HL-60 (cell line): Measurements from ENCODE around the gene HSPA12A.

Experiments used
- DNase-seq, 2 experiments: peaks; one replicate each; pipeline ENCODE4 v3.0.0-alpha.2; 2010 to 2020; ENCODE audit warnings: low read depth in 1 of 2, low spot score in 1 of 2
- H3K27ac ChIP-seq: fragments of 250-450 bp; sonication (Bioruptor Pico); replicated peaks from 2 replicates; pipeline ENCODE4 v1.5.1; 2020; ENCODE audit warnings: mild to moderate bottlenecking, moderate library complexity
- H3K27me3 ChIP-seq: fragments of 250-450 bp; sonication (Bioruptor Pico); 2 replicates; pipeline ENCODE4 v1.5.1; 2021; ENCODE audit warnings: mild to moderate bottlenecking, moderate library complexity; ENCODE audit not compliant: insufficient read depth, poor library complexity, severe bottlenecking
- H3K4me3 ChIP-seq: replicated peaks from 2 replicates; pipeline ENCODE4 v1.5.1; 2011; ENCODE audit warnings: mild to moderate bottlenecking, control low read depth, low read length; ENCODE audit not compliant: insufficient read depth
- GABPA ChIP-seq: IDR thresholded peaks from 2 replicates; pipeline ENCODE4 v1.6.1; 2012; ENCODE audit warnings: low read depth
- POLR2AphosphoS5 ChIP-seq: IDR thresholded peaks from 2 replicates; pipeline ENCODE4 v1.6.1; 2012; ENCODE audit warnings: low read depth
- SPI1 ChIP-seq: IDR thresholded peaks from 2 replicates; pipeline ENCODE4 v1.6.1; 2012; ENCODE audit warnings: low read depth, mild to moderate bottlenecking, borderline replicate concordance
- TF ChIP-seq, protein P1 (sequence below): IDR thresholded peaks from 2 replicates; pipeline ENCODE4 v1.6.1; 2012; ENCODE audit warnings: low read depth; ENCODE audit not compliant: insufficient replicate concordance
- TF ChIP-seq, protein P2 (sequence below): IDR thresholded peaks from one replicate; pipeline ENCODE4 v1.5.1; 2011; ENCODE audit warnings: low read length, control low read depth, inconsistent platforms; ENCODE audit not compliant: insufficient read depth

The HSPA12A gene

DNA sequence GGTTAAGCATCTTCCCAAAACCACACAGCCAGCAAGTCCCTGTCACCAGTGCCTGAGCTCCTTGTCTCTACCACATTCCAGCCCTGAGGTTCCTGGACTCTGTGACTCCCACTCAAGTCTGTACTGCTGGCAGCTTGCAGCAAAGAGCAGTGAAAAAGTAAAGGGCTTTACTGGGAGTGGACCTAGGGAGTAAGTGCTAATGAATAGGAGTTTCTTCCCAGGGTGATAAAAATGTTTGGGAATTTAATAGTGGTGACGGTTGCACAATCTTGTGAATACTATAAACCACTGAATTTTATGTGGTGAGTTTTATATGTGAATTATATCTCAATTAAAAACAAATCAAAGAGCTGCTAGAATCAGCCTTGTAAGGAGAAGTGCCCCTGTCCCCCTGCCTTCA is 22.6 kb downstream of the HSPA12A start:
- TF ChIP-seq, protein P1, sequence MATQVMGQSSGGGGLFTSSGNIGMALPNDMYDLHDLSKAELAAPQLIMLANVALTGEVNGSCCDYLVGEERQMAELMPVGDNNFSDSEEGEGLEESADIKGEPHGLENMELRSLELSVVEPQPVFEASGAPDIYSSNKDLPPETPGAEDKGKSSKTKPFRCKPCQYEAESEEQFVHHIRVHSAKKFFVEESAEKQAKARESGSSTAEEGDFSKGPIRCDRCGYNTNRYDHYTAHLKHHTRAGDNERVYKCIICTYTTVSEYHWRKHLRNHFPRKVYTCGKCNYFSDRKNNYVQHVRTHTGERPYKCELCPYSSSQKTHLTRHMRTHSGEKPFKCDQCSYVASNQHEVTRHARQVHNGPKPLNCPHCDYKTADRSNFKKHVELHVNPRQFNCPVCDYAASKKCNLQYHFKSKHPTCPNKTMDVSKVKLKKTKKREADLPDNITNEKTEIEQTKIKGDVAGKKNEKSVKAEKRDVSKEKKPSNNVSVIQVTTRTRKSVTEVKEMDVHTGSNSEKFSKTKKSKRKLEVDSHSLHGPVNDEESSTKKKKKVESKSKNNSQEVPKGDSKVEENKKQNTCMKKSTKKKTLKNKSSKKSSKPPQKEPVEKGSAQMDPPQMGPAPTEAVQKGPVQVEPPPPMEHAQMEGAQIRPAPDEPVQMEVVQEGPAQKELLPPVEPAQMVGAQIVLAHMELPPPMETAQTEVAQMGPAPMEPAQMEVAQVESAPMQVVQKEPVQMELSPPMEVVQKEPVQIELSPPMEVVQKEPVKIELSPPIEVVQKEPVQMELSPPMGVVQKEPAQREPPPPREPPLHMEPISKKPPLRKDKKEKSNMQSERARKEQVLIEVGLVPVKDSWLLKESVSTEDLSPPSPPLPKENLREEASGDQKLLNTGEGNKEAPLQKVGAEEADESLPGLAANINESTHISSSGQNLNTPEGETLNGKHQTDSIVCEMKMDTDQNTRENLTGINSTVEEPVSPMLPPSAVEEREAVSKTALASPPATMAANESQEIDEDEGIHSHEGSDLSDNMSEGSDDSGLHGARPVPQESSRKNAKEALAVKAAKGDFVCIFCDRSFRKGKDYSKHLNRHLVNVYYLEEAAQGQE = no peak
- Histone ChIP-seq H3K27ac (no peak overlapping the region), H3K4me3 (no peak overlapping the region), H3K27me3 (no peaks in the 10 kb centered on the region)
- no peak for DNase-seq

DNA sequence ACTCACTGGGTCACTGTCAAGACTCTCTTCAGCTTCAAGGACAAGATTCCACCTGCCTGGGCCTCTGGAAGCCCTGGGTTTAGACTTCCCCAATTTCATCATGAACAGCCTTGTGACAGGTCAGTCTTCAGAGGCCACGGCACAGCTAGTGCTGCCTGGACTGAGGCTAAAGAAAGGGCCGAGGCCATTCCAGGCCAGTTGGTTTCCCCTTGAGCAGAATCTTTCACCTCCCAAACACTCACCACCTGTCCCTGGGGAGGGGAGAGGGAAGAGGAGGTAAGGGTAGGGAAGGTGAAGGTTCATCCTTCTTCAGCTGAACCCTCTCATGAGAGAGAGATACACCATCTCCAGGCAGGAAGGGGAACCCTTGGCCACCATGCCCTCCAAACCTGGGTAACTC is 24.3 kb downstream of the HSPA12A start:
- no peak for TF ChIP-seq GABPA
- no peak for TF ChIP-seq SPI1
- TF ChIP-seq, protein P1 = no peak
- no peak for TF ChIP-seq POLR2AphosphoS5
- TF ChIP-seq, protein P2, sequence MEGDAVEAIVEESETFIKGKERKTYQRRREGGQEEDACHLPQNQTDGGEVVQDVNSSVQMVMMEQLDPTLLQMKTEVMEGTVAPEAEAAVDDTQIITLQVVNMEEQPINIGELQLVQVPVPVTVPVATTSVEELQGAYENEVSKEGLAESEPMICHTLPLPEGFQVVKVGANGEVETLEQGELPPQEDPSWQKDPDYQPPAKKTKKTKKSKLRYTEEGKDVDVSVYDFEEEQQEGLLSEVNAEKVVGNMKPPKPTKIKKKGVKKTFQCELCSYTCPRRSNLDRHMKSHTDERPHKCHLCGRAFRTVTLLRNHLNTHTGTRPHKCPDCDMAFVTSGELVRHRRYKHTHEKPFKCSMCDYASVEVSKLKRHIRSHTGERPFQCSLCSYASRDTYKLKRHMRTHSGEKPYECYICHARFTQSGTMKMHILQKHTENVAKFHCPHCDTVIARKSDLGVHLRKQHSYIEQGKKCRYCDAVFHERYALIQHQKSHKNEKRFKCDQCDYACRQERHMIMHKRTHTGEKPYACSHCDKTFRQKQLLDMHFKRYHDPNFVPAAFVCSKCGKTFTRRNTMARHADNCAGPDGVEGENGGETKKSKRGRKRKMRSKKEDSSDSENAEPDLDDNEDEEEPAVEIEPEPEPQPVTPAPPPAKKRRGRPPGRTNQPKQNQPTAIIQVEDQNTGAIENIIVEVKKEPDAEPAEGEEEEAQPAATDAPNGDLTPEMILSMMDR = no peak
- H3K27me3 ChIP-seq = no peaks in the 10 kb centered on the region
- H3K27ac ChIP-seq = no peak overlapping the region
- no peak for DNase-seq
- H3K4me3 ChIP-seq = no peak overlapping the region

DNA sequence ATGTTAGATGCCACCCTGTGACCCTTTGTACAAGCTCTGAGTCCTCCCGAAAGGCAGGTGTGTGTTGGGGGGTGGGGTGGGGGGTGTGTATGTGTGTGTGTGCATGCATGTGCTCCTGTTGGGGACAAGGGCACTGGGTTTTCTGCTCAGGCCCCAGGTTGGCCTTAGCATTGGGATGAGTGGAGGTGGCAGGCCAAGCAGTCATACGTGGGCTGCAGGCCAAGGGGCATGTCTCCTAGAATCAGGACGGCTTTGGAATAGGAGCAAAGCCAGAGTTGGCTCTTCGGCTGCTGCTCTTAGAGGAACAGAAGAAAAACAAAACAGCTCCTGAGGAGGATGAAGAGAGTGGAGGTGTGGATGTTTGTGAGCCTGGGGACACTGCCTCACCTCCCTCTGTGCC is 26.0 kb downstream of the HSPA12A start:
- TF ChIP-seq POLR2AphosphoS5 = no peak
- no peak for TF ChIP-seq GABPA
- TF ChIP-seq, protein P1 = no peak
- no peak for TF ChIP-seq SPI1
- TF ChIP-seq, protein P2 = no peak
- Histone ChIP-seq H3K27ac (no peak overlapping the region), H3K4me3 (no peak overlapping the region)

DNA sequence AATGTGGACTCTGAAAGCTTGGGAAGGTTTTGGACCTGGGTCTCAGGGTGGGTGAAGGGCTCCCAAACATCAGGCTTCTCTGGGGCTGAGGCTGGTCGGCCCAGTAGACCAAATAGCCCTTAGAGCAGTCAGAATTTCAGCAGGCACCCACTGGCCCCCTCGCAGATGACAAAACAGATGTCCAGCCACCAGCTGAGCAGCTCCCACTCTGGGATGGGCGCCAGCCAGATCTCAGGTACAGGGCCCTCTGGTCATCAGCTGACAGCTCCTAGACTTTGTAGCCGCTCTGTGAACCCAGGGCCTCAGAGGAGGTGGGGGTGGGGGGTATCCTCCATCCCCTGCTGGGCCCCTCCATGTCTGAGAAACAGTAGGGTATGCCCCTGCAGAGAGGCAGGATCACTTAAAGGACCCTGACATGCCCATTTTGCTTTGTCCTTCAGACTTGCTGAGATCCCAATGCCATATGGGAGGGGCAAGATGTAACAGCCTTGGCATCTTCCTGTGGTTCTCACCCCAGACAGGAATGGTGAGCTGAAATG is 26.5 kb downstream of the HSPA12A start:
- Histone ChIP-seq H3K27me3 (no peaks in the 10 kb centered on the region), H3K4me3 (no peak overlapping the region), H3K27ac (no peak overlapping the region)
- no peak for DNase-seq
- TF ChIP-seq GABPA (no peak), SPI1 (no peak), POLR2AphosphoS5 (no peak)
- TF ChIP-seq, protein P2 = no peak
- TF ChIP-seq, protein P1 = no peak

More for the DNA sequence above, 26.0 kb downstream of the HSPA12A start:
- H3K27me3 ChIP-seq = no peaks in the 10 kb centered on the region
- DNase-seq = no peak
